ENCODE results near the gene CXorf58. TPM values are rescaled to one million over a fixed set of nuclear protein-coding genes. Genes with fewer than 3 reads are reported as not detected.
A peak's percentile ranks its signal among the peaks of the same experiment; 100 is the strongest.
"Not testable (repeated sequence)": the region's sequence is repeated elsewhere in the genome, so short reads cannot be mapped to it uniquely, and the experiment has no call there.

CXorf58 gene
- 0.20 TPM for polyA plus RNA-seq

- Mint-ChIP-seq H3K27ac (peak within 1 kb of the TSS; percentile 88 to 98 (median 92)), H3K4me3 (peak within 1 kb of the TSS; percentile 82 to 98 (median 89)), H3K9me3 (peaks cover 0 to 2% (median 0%) of the 10 kb centered on the region in 3 donors), H3K27me3 (peaks cover 2% of the 10 kb centered on the region), H3K36me3 (no peaks in the 10 kb centered on the region), H3K4me1 (peaks cover 5 to 12% (median 10%) of the 10 kb centered on the region in 3 donors)
Measured at GRCh38 chrX:23907498-23908218, at the start of gene CXorf58, which contains the start of gene APOO. Gene CXorf58, plus strand, starts transcription at chrX:23908006. Its CDS starts 2,297 bp downstream, at chrX:23910303. Gene APOO, minus strand, starts transcription at chrX:23907938. Its CDS starts 236 bp downstream, at chrX:23907702.

- H3K36me3 Mint-ChIP-seq, H3K4me3 Mint-ChIP-seq, H3K9me3 Mint-ChIP-seq, H3K27me3 Mint-ChIP-seq, H3K4me1 Mint-ChIP-seq, H3K27ac Mint-ChIP-seq: not testable (repeated sequence)
Measured at GRCh38 chrX:23859238-23859637, 48.6 kb upstream of the CXorf58 start.

GRCh38 chrX:23861215-23861896 lies 46.5 kb upstream of the CXorf58 start:
- Mint-ChIP-seq H3K4me1 (peaks cover 0 to 2% (median 0%) of the 10 kb centered on the region in 3 donors), H3K4me3 (peak overlapping the region in 1 of 4 donors; percentile 60), H3K27me3 (no peaks in the 10 kb centered on the region), H3K27ac (no peak overlapping the region), H3K9me3 (peaks cover 0 to 2% (median 0%) of the 10 kb centered on the region in 3 donors), H3K36me3 (peaks cover 4% of the 10 kb centered on the region)

- not testable (repeated sequence) for H3K36me3 Mint-ChIP-seq, H3K4me3 Mint-ChIP-seq, H3K4me1 Mint-ChIP-seq, H3K27me3 Mint-ChIP-seq, H3K27ac Mint-ChIP-seq, H3K9me3 Mint-ChIP-seq
Measured at GRCh38 chrX:23861952-23862351, 45.9 kb upstream of the CXorf58 start.

GRCh38 chrX:23864742-23865326 lies 43.0 kb upstream of the CXorf58 start:
- Mint-ChIP-seq H3K27ac (no peak overlapping the region), H3K9me3 (peaks cover 0 to 2% (median 0%) of the 10 kb centered on the region in 3 donors), H3K4me1 (peaks cover 0 to 2% (median 0%) of the 10 kb centered on the region in 3 donors), H3K4me3 (no peak overlapping the region), H3K27me3 (no peaks in the 10 kb centered on the region), H3K36me3 (peaks cover 4% of the 10 kb centered on the region)

- H3K9me3 Mint-ChIP-seq, result no peaks in the 10 kb centered on the region
Measured at GRCh38 chrX:23870041-23870440, 37.8 kb upstream of the CXorf58 start.

GRCh38 chrX:23871905-23872546 lies 35.8 kb upstream of the CXorf58 start:
- H3K36me3 Mint-ChIP-seq, result no peaks in the 10 kb centered on the region

More at GRCh38 chrX:23870041-23870440, 37.8 kb upstream of the CXorf58 start:
- H3K4me3 Mint-ChIP-seq, result no peak overlapping the region
- peaks cover 2% of the 10 kb centered on the region for H3K36me3 Mint-ChIP-seq
- H3K27me3 Mint-ChIP-seq, result peaks cover 1% of the 10 kb centered on the region
- no peak overlapping the region for H3K27ac Mint-ChIP-seq
- H3K4me1 Mint-ChIP-seq, result no peaks in the 10 kb centered on the region

GRCh38 chrX:23879380-23880090 lies 28.3 kb upstream of the CXorf58 start:
- no peaks in the 10 kb centered on the region for H3K4me1 Mint-ChIP-seq
- H3K9me3 Mint-ChIP-seq, result no peaks in the 10 kb centered on the region
- no peak overlapping the region for H3K4me3 Mint-ChIP-seq
- H3K27ac Mint-ChIP-seq, result no peak overlapping the region
- no peaks in the 10 kb centered on the region for H3K27me3 Mint-ChIP-seq
- no peaks in the 10 kb centered on the region for H3K36me3 Mint-ChIP-seq

More at GRCh38 chrX:23871905-23872546, 35.8 kb upstream of the CXorf58 start:
- Mint-ChIP-seq H3K9me3 (no peaks in the 10 kb centered on the region), H3K27me3 (peaks cover 1% of the 10 kb centered on the region), H3K4me3 (no peak overlapping the region), H3K4me1 (no peaks in the 10 kb centered on the region), H3K27ac (peak overlapping the region in 1 of 3 donors; percentile 6)

GRCh38 chrX:23883737-23884354 lies 24.0 kb upstream of the CXorf58 start:
- Mint-ChIP-seq H3K27ac (no peak overlapping the region), H3K27me3 (no peaks in the 10 kb centered on the region), H3K9me3 (no peaks in the 10 kb centered on the region), H3K4me3 (no peak overlapping the region), H3K4me1 (no peaks in the 10 kb centered on the region), H3K36me3 (no peaks in the 10 kb centered on the region)

- no peak overlapping the region for H3K27ac Mint-ChIP-seq
Measured at GRCh38 chrX:23884427-23885024, 23.3 kb upstream of the CXorf58 start.

GRCh38 chrX:23885803-23886202 lies 22.0 kb upstream of the CXorf58 start:
- Mint-ChIP-seq H3K4me1 (no peaks in the 10 kb centered on the region), H3K27ac (peak overlapping the region in 1 of 3 donors; percentile 49), H3K4me3 (no peak overlapping the region), H3K36me3 (no peaks in the 10 kb centered on the region), H3K27me3 (no peaks in the 10 kb centered on the region), H3K9me3 (no peaks in the 10 kb centered on the region)

More at GRCh38 chrX:23884427-23885024, 23.3 kb upstream of the CXorf58 start:
- no peaks in the 10 kb centered on the region for H3K4me1 Mint-ChIP-seq
- H3K36me3 Mint-ChIP-seq, result no peaks in the 10 kb centered on the region
- H3K27me3 Mint-ChIP-seq, result no peaks in the 10 kb centered on the region
- H3K9me3 Mint-ChIP-seq, result no peaks in the 10 kb centered on the region
- no peak overlapping the region for H3K4me3 Mint-ChIP-seq

- Mint-ChIP-seq H3K27me3 (no peaks in the 10 kb centered on the region), H3K27ac (no peak overlapping the region), H3K36me3 (no peaks in the 10 kb centered on the region), H3K4me3 (no peak overlapping the region), H3K4me1 (no peaks in the 10 kb centered on the region), H3K9me3 (no peaks in the 10 kb centered on the region)
Measured at GRCh38 chrX:23887451-23887850, 20.4 kb upstream of the CXorf58 start.

GRCh38 chrX:23887918-23888317 lies 19.9 kb upstream of the CXorf58 start:
- H3K27ac Mint-ChIP-seq, result no peak overlapping the region
- no peaks in the 10 kb centered on the region for H3K4me1 Mint-ChIP-seq
- no peaks in the 10 kb centered on the region for H3K9me3 Mint-ChIP-seq
- no peak overlapping the region for H3K4me3 Mint-ChIP-seq
- no peaks in the 10 kb centered on the region for H3K36me3 Mint-ChIP-seq
- H3K27me3 Mint-ChIP-seq, result no peaks in the 10 kb centered on the region
